Endodermal cell (in vitro differentiated cells): ENCODE results near the gene NAXD. TPM values are rescaled to one million over a fixed set of nuclear protein-coding genes. Genes with fewer than 3 reads are reported as not detected.

Experiments
- DNase-seq: peaks from one replicate; pipeline ENCODE4 v3.0.0-alpha.2; 2017
- H3K27ac ChIP-seq: 2 replicates; pipeline ENCODE4 v1.5.1; 2013; ENCODE audit warnings: mild to moderate bottlenecking, low read depth, low read length, moderate library complexity
- H3K27me3 ChIP-seq: 2 replicates; pipeline ENCODE4 v1.6.1; 2013; ENCODE audit warnings: mild to moderate bottlenecking, low read length, moderate library complexity; ENCODE audit not compliant: insufficient read depth, control insufficient read depth, poor library complexity, severe bottlenecking
- H3K36me3 ChIP-seq: 2 replicates; pipeline ENCODE4 v1.7.0; 2013; ENCODE audit warnings: mild to moderate bottlenecking, low read length, moderate library complexity; ENCODE audit not compliant: control insufficient read depth, insufficient read depth
- H3K4me1 ChIP-seq: one replicate; pipeline ENCODE4 v1.7.0; 2013; ENCODE audit warnings: low read length; ENCODE audit not compliant: control insufficient read depth, insufficient read depth
- H3K4me3 ChIP-seq: 2 replicates; pipeline ENCODE4 v1.5.1; 2013; ENCODE audit warnings: mild to moderate bottlenecking, low read length, moderate library complexity
- H3K9ac ChIP-seq: 2 replicates; pipeline ENCODE4 v1.6.1; 2013; ENCODE audit warnings: mild to moderate bottlenecking, low read length, moderate library complexity; ENCODE audit not compliant: poor library complexity, severe bottlenecking; ENCODE audit errors: extremely low read depth
- H3K9me3 ChIP-seq: 2 replicates; pipeline ENCODE4 v1.6.1; 2013; ENCODE audit warnings: mild to moderate bottlenecking, low read length, moderate library complexity; ENCODE audit not compliant: control insufficient read depth
- H3K27ac Mint-ChIP-seq: 2 replicates; pipeline ENCODE4 v1.8.0; 2020; ENCODE audit warnings: mixed read lengths
- H3K27me3 Mint-ChIP-seq: 2 replicates; pipeline ENCODE4 v1.8.0; 2021; ENCODE audit warnings: mild to moderate bottlenecking, mixed read lengths; ENCODE audit not compliant: insufficient read depth
- H3K36me3 Mint-ChIP-seq: 2 replicates; pipeline ENCODE4 v1.8.0; 2020; ENCODE audit warnings: low read depth, mixed read lengths
- H3K4me1 Mint-ChIP-seq: 2 replicates; pipeline ENCODE4 v1.8.0; 2020; ENCODE audit warnings: mixed read lengths
- H3K4me3 Mint-ChIP-seq: 2 replicates; pipeline ENCODE4 v1.8.0; 2020; ENCODE audit warnings: mild to moderate bottlenecking, moderate library complexity, mixed read lengths
- H3K9me3 Mint-ChIP-seq: 2 replicates; pipeline ENCODE4 v1.8.0; 2020; ENCODE audit warnings: mild to moderate bottlenecking, mixed read lengths
- CTCF ChIP-seq: fragments of 200-600 bp; sonication (generic); conservative IDR thresholded peaks from 2 replicates; pipeline ENCODE4 v1.5.0; 2021; ENCODE audit warnings: antibody characterized with exemption, mild to moderate bottlenecking
- WGBS, 2 experiments: methylation state at CpG; one replicate each; pipeline versions ENCODE4 v1.1.5 to v1.1.7; 2013; ENCODE audit warnings: missing lambda C conversion rate in 2 of 2, mixed read lengths in 1 of 2; ENCODE audit not compliant: insufficient coverage in 1 of 2, insufficient read length in 1 of 2; 5-methylcytosine and 5-hydroxymethylcytosine counted together
- total RNA-seq, 2 donors: library from RNA; stranded (reverse); fragmentation: NEBNext Ultra II Directional in 1 of 2; extraction: Animal tissue kit (Norgen Biotek cat#: 25700) in 1 of 2; gene quantifications; 2 replicates in 1 of 2; 3 replicates in 1 of 2; pipeline ENCODE4 v1.2.1, GENCODE V29; 2021

The NAXD gene
- total RNA-seq, 2 donors from 2014 or later = 31.3 to 33.4 TPM

DNA sequence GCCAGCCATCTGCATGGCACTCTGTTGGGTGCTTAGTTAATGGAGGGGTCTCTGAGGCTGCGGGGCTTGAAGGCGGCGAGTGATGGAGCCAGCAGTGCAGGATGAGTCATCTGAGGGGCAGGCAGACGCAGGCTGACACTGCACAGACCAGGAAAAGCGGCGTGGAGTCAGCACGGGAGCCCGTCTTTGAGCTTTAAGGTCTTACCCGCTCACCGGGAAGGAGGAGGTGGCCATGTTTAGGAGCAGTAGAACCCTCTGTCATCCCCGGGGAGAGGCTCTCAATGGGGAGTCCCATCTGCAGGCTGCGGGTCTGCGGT, 13.1 kb downstream of the NAXD start:
- Histone ChIP-seq H3K27ac (no peak overlapping the region), H3K4me3 (no peak overlapping the region), H3K27me3 (no peaks in the 10 kb centered on the region), H3K4me1 (no peaks in the 10 kb centered on the region), H3K9ac (no peak overlapping the region), H3K36me3 (peaks cover 51% of the 10 kb centered on the region), H3K9me3 (peaks cover 6% of the 10 kb centered on the region)
- H3K27ac Mint-ChIP-seq = no peak overlapping the region
- H3K27me3 Mint-ChIP-seq = no peaks in the 10 kb centered on the region
- H3K36me3 Mint-ChIP-seq = peaks cover 58% of the 10 kb centered on the region
- no peak overlapping the region for H3K4me3 Mint-ChIP-seq
- 90 to 91% methylated on average over 9 to 13 of the region's 13 CpGs for WGBS, 2 experiments
- peaks cover 17% of the 10 kb centered on the region for H3K4me1 Mint-ChIP-seq
- DNase-seq = peak; percentile 42
- TF ChIP-seq CTCF = no peak
- peaks cover 11% of the 10 kb centered on the region for H3K9me3 Mint-ChIP-seq

- H3K4me1 Mint-ChIP-seq = peaks cover 17% of the 10 kb centered on the region
- no peaks in the 10 kb centered on the region for H3K27me3 Mint-ChIP-seq
- no peak overlapping the region for H3K4me3 Mint-ChIP-seq
Observed at GRCh38 chr13:110628952-110629701, 13.8 kb downstream of the NAXD start.

GRCh38 chr13:110629735-110630134, 14.4 kb downstream of the NAXD start:
- no peaks in the 10 kb centered on the region for H3K4me1 ChIP-seq
- DNase-seq = peak; percentile 26
- H3K27me3 ChIP-seq = no peaks in the 10 kb centered on the region
- TF ChIP-seq CTCF = no peak
- Mint-ChIP-seq H3K36me3 (peaks cover 68% of the 10 kb centered on the region), H3K4me1 (peaks cover 17% of the 10 kb centered on the region), H3K27ac (no peak overlapping the region), H3K9me3 (peaks cover 11% of the 10 kb centered on the region), H3K27me3 (no peaks in the 10 kb centered on the region), H3K4me3 (no peak overlapping the region)
- H3K9ac ChIP-seq = no peak overlapping the region
- H3K27ac ChIP-seq = no peak overlapping the region
- H3K36me3 ChIP-seq = peaks cover 47% of the 10 kb centered on the region
- H3K9me3 ChIP-seq = peaks cover 6% of the 10 kb centered on the region
- WGBS, 2 experiments = 94 to 100% methylated on average over 1 to 7 of the region's 7 CpGs
- H3K4me3 ChIP-seq = no peak overlapping the region

More at GRCh38 chr13:110628952-110629701, 13.8 kb downstream of the NAXD start:
- no peaks in the 10 kb centered on the region for H3K4me1 ChIP-seq
- H3K9me3 Mint-ChIP-seq = peaks cover 11% of the 10 kb centered on the region
- no peak overlapping the region for H3K27ac Mint-ChIP-seq
- peak; percentile 26 for DNase-seq
- no peak for TF ChIP-seq CTCF
- peaks cover 47% of the 10 kb centered on the region for H3K36me3 ChIP-seq
- no peak overlapping the region for H3K4me3 ChIP-seq
- 94 to 95% methylated on average over 15 to 19 of the region's 19 CpGs for WGBS, 2 experiments
- H3K27ac ChIP-seq = no peak overlapping the region
- no peaks in the 10 kb centered on the region for H3K27me3 ChIP-seq
- peaks cover 63% of the 10 kb centered on the region for H3K36me3 Mint-ChIP-seq
- no peak overlapping the region for H3K9ac ChIP-seq
- peaks cover 6% of the 10 kb centered on the region for H3K9me3 ChIP-seq
